Nucleus accumbens (tissue), 56 donors: ENCODE data around the gene MMP14.
A peak's percentile ranks its signal among the peaks of the same experiment; 100 is the strongest.

Source experiments
- DNase-seq, 56 donors: peaks; one replicate each; lab custom pipeline; 2025; lab: John Stamatoyannopoulos, UW

Gene MMP14

GRCh38 chr14:22878271-22879246 lies 42.2 kb downstream of the MMP14 start:
- no peak for DNase-seq

GRCh38 chr14:22882064-22882463 lies 45.7 kb downstream of the MMP14 start:
- no peak for DNase-seq

- peak in 40 of 56 donors; percentile 9 to 87 (median 54) for DNase-seq
These were observed 46.3 kb downstream of the MMP14 start for GRCh38 chr14:22882529-22883172.

GRCh38 chr14:22883173-22883976 lies 47.0 kb downstream of the MMP14 start, which contains the start of gene REM2:
REM2 (plus strand) TSS chr14:22883222; CDS start chr14:22883288, 66 bp downstream.
- DNase-seq = peak in 10 of 56 donors; percentile 15 to 52 (median 30)

GRCh38 chr14:22884076-22884737 lies 47.8 kb downstream of the MMP14 start:
- DNase-seq = no peak

GRCh38 chr14:22884738-22885523 lies 48.5 kb downstream of the MMP14 start:
- DNase-seq = no peak

- DNase-seq = no peak
These were observed 49.6 kb downstream of the MMP14 start for GRCh38 chr14:22885975-22886374.

- peak in 25 of 56 donors; percentile 9 to 62 (median 23) for DNase-seq
These were observed 50.3 kb downstream of the MMP14 start for GRCh38 chr14:22886500-22887259.

- DNase-seq = peak in 4 of 56 donors; percentile 12 to 28 (median 23)
These were observed 51.0 kb downstream of the MMP14 start for GRCh38 chr14:22887260-22887989.

GRCh38 chr14:22887990-22888378 lies 51.6 kb downstream of the MMP14 start:
- peak in 37 of 56 donors; percentile 7 to 80 (median 38) for DNase-seq

GRCh38 chr14:22888662-22889061 lies 52.3 kb downstream of the MMP14 start:
- DNase-seq = no peak

- DNase-seq = no peak
These were observed 54.0 kb downstream of the MMP14 start for GRCh38 chr14:22890416-22890815.

- DNase-seq = no peak
These were observed 56.1 kb downstream of the MMP14 start for GRCh38 chr14:22892488-22892887.

- no peak for DNase-seq
These were observed 57.3 kb downstream of the MMP14 start for GRCh38 chr14:22893706-22894105.

- DNase-seq = no peak
These were observed 59.0 kb downstream of the MMP14 start for GRCh38 chr14:22895402-22895801.

- DNase-seq = peak in 1 of 56 donors; percentile 52
These were observed 60.0 kb downstream of the MMP14 start for GRCh38 chr14:22896356-22896755.

GRCh38 chr14:22896760-22897159 lies 60.4 kb downstream of the MMP14 start:
- DNase-seq = peak in 15 of 56 donors; percentile 8 to 56 (median 31)

- no peak for DNase-seq
These were observed 61.0 kb downstream of the MMP14 start for GRCh38 chr14:22897357-22897756.
